HepG2 (cell line): Measurements from ENCODE around the gene CD248. TPM values are rescaled to one million over a fixed set of nuclear protein-coding genes. Genes with fewer than 3 reads are reported as not detected.

Experiments used
- AKAP8 ChIP-seq: sonication (generic); formaldehyde crosslinking; IDR thresholded peaks from 2 replicates; pipeline ENCODE4 v1.5.1; 2020; ENCODE audit warnings: mild to moderate bottlenecking, missing genetic modification reagents
- BRD4 ChIP-seq: sonication (generic); formaldehyde crosslinking; IDR thresholded peaks from 2 replicates; pipeline ENCODE4 v1.4.0; 2020; ENCODE audit warnings: missing genetic modification reagents
- CBX1 ChIP-seq: IDR thresholded peaks from one replicate; pipeline ENCODE4 v1.6.1; 2016; ENCODE audit warnings: antibody characterized with exemption, low read depth
- HDAC1 ChIP-seq: sonication (generic); formaldehyde crosslinking; IDR thresholded peaks from 2 replicates; pipeline ENCODE4 v1.5.1; 2020; ENCODE audit warnings: mild to moderate bottlenecking, missing genetic modification reagents
- HNRNPUL1 ChIP-seq: fragments of 200-400 bp; formaldehyde crosslinking; IDR thresholded peaks from 2 replicates; pipeline ENCODE4 v1.6.1; 2017; ENCODE audit warnings: low read depth, mild to moderate bottlenecking, low read length, moderate library complexity
- HOXD1 ChIP-seq: sonication (generic); formaldehyde crosslinking; IDR thresholded peaks from 2 replicates; pipeline ENCODE4 v1.5.0; 2020; ENCODE audit warnings: missing genetic modification reagents
- NRL ChIP-seq: sonication (generic); formaldehyde crosslinking; IDR thresholded peaks from 2 replicates; pipeline ENCODE4 v1.5.0; 2020; ENCODE audit warnings: missing genetic modification reagents, mild to moderate bottlenecking, moderate library complexity, borderline replicate concordance
- SATB2 ChIP-seq: sonication (generic); formaldehyde crosslinking; IDR thresholded peaks from 2 replicates; pipeline ENCODE4 v1.5.0; 2020; ENCODE audit warnings: missing genetic modification reagents
- TAF15 ChIP-seq: fragments of 200-400 bp; formaldehyde crosslinking; IDR thresholded peaks from one replicate; pipeline ENCODE4 v1.6.1; 2018; ENCODE audit warnings: mild to moderate bottlenecking, low read depth, low read length; ENCODE audit not compliant: poor library complexity, severe bottlenecking
- ZNF10 ChIP-seq: sonication (generic); formaldehyde crosslinking; IDR thresholded peaks from 2 replicates; pipeline ENCODE4 v1.4.0; 2020; ENCODE audit warnings: mild to moderate bottlenecking, low read depth, missing genetic modification reagents, borderline replicate concordance
- ZNF430 ChIP-seq: sonication (generic); formaldehyde crosslinking; IDR thresholded peaks from 2 replicates; pipeline ENCODE4 v1.9.0; 2021; ENCODE audit warnings: mild to moderate bottlenecking, missing genetic modification reagents
- ZNF496 ChIP-seq: sonication (generic); formaldehyde crosslinking; IDR thresholded peaks from 2 replicates; pipeline ENCODE4 v1.8.1; 2023; ENCODE audit warnings: mild to moderate bottlenecking, moderate library complexity, missing genetic modification reagents; ENCODE audit not compliant: insufficient replicate concordance
- ZNF572 ChIP-seq: sonication (generic); formaldehyde crosslinking; IDR thresholded peaks from 2 replicates; pipeline ENCODE4 v1.5.1; 2020; ENCODE audit warnings: mild to moderate bottlenecking, missing genetic modification reagents
- ZNF713 ChIP-seq: sonication (generic); formaldehyde crosslinking; IDR thresholded peaks from 2 replicates; pipeline ENCODE4 v1.4.0; 2020; ENCODE audit warnings: mild to moderate bottlenecking, missing genetic modification reagents
- ZNF878 ChIP-seq: sonication (generic); formaldehyde crosslinking; IDR thresholded peaks from 2 replicates; pipeline ENCODE4 v1.8.1; 2023; ENCODE audit warnings: mild to moderate bottlenecking, missing genetic modification reagents, moderate library complexity
- polyA plus RNA-seq, 8 experiments: library from polyadenylated mRNA; depleted of rRNA in 3 of 8; stranded (reverse) in 7 of 8; unstranded in 1 of 8; fragments of >200 nt; fragmentation: Illumina TruSeq in 4 of 8; extraction: Trizol in 4 of 8; gene quantifications; 2 replicates each; pipeline versions ENCODE4 v1.2.1 to v1.2.3, GENCODE V29; 2011 to 2016; ENCODE audit warnings: low read depth in 4 of 8, missing spikeins in 1 of 8, mixed read lengths in 1 of 8; ENCODE audit not compliant: insufficient read depth in 1 of 8
- total RNA-seq, 5 experiments: library from RNA; depleted of rRNA; stranded (reverse); fragments of >200 nt; fragmentation: Illumina TruSeq; extraction: Trizol; gene quantifications; 2 replicates each; pipeline ENCODE4 v1.2.3, GENCODE V29; 2016; ENCODE audit warnings: low read depth in 1 of 5
- TF ChIP-seq, protein P1 (sequence below): sonication (generic); formaldehyde crosslinking; IDR thresholded peaks from 2 replicates; pipeline ENCODE4 v1.5.0; 2020; ENCODE audit warnings: mild to moderate bottlenecking, missing genetic modification reagents
- TF ChIP-seq, protein P2 (sequence below): sonication (generic); formaldehyde crosslinking; IDR thresholded peaks from 2 replicates; pipeline ENCODE4 v1.8.0; 2022; ENCODE audit warnings: mild to moderate bottlenecking, missing genetic modification reagents; ENCODE audit not compliant: insufficient replicate concordance
- TF ChIP-seq, protein P3 (sequence below): sonication (generic); formaldehyde crosslinking; IDR thresholded peaks from 2 replicates; pipeline ENCODE4 v1.4.0; 2020; ENCODE audit warnings: missing genetic modification reagents
- TF ChIP-seq, protein P4 (sequence below): sonication (generic); formaldehyde crosslinking; IDR thresholded peaks from 2 replicates; pipeline ENCODE4 v1.4.0; 2020; ENCODE audit warnings: missing genetic modification reagents

Gene CD248
- total and polyA plus RNA-seq, 2 of the 13 experiments (the other 11 are each of a cell fraction or from before 2014, with no cell fraction given): 0.25 to 0.35 TPM

DNA sequence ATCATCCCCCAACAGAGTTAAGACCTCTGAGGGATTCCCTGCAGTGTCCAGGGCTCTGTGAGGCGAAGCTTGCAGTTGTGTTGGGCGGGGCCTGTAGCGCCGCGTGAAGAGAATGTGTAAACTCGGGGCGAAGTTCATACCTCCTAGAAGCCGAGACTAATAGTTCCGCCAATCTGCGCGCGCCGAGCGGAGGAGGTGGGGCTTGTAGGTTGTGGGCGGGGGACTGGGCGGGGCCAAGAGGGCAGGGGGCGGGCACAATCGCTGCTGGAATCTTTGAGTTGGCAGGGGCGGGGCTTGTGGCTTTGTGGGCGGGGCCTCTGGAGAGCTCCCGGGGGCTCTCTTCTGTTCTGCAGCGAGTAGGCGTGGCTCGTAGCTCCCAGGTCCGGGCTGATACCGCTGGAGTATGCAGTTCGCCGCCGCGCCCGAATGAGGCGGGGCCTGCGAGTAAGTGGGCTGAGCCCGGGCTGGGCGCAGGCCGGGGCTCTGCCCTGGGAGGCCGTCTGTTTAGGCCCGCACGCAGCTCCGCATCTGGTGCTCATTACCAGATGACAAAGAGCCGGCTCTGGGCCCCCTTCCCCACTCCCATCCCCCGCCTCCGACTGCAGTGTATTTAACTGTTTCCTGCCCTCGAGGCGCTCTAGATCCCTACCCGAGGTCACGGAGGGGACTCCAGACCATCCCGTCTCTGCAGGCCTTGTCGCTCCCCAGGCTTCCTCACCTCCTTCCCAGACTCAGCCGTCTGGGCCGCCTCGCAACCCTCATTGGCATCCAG is 4.1 kb downstream of the CD248 start (continued):
- TF ChIP-seq, protein P1, sequence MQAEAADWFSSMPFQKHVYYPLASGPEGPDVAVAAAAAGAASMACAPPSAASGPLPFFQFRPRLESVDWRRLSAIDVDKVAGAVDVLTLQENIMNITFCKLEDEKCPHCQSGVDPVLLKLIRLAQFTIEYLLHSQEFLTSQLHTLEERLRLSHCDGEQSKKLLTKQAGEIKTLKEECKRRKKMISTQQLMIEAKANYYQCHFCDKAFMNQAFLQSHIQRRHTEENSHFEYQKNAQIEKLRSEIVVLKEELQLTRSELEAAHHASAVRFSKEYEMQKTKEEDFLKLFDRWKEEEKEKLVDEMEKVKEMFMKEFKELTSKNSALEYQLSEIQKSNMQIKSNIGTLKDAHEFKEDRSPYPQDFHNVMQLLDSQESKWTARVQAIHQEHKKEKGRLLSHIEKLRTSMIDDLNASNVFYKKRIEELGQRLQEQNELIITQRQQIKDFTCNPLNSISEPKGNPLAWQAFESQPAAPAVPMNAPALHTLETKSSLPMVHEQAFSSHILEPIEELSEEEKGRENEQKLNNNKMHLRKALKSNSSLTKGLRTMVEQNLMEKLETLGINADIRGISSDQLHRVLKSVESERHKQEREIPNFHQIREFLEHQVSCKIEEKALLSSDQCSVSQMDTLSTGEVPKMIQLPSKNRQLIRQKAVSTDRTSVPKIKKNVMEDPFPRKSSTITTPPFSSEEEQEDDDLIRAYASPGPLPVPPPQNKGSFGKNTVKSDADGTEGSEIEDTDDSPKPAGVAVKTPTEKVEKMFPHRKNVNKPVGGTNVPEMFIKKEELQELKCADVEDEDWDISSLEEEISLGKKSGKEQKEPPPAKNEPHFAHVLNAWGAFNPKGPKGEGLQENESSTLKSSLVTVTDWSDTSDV (CRISPR knock-in tag): no peak
- TF ChIP-seq BRD4 (CRISPR knock-in tag) (peak; percentile 25; the same call in 1 of the 2 replicates), HOXD1 (CRISPR knock-in tag) (no peak), HDAC1 (CRISPR knock-in tag) (peak; percentile 9; the same call in 1 of the 2 replicates), TAF15 (no peak), ZNF878 (0 out of 2 replicates have a peak, but pooled peaks have one; percentile 14), HNRNPUL1 (no peak), ZNF572 (CRISPR knock-in tag) (no peak), ZNF496 (CRISPR knock-in tag) (no peak), CBX1 (no peak), AKAP8 (CRISPR knock-in tag) (no peak), ZNF713 (CRISPR knock-in tag) (no peak), SATB2 (CRISPR knock-in tag) (no peak), ZNF430 (CRISPR knock-in tag) (no peak), NRL (CRISPR knock-in tag) (no peak), ZNF10 (CRISPR knock-in tag) (no peak)
- TF ChIP-seq, protein P2, sequence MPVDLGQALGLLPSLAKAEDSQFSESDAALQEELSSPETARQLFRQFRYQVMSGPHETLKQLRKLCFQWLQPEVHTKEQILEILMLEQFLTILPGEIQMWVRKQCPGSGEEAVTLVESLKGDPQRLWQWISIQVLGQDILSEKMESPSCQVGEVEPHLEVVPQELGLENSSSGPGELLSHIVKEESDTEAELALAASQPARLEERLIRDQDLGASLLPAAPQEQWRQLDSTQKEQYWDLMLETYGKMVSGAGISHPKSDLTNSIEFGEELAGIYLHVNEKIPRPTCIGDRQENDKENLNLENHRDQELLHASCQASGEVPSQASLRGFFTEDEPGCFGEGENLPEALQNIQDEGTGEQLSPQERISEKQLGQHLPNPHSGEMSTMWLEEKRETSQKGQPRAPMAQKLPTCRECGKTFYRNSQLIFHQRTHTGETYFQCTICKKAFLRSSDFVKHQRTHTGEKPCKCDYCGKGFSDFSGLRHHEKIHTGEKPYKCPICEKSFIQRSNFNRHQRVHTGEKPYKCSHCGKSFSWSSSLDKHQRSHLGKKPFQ: no peak
- TF ChIP-seq, protein P3, sequence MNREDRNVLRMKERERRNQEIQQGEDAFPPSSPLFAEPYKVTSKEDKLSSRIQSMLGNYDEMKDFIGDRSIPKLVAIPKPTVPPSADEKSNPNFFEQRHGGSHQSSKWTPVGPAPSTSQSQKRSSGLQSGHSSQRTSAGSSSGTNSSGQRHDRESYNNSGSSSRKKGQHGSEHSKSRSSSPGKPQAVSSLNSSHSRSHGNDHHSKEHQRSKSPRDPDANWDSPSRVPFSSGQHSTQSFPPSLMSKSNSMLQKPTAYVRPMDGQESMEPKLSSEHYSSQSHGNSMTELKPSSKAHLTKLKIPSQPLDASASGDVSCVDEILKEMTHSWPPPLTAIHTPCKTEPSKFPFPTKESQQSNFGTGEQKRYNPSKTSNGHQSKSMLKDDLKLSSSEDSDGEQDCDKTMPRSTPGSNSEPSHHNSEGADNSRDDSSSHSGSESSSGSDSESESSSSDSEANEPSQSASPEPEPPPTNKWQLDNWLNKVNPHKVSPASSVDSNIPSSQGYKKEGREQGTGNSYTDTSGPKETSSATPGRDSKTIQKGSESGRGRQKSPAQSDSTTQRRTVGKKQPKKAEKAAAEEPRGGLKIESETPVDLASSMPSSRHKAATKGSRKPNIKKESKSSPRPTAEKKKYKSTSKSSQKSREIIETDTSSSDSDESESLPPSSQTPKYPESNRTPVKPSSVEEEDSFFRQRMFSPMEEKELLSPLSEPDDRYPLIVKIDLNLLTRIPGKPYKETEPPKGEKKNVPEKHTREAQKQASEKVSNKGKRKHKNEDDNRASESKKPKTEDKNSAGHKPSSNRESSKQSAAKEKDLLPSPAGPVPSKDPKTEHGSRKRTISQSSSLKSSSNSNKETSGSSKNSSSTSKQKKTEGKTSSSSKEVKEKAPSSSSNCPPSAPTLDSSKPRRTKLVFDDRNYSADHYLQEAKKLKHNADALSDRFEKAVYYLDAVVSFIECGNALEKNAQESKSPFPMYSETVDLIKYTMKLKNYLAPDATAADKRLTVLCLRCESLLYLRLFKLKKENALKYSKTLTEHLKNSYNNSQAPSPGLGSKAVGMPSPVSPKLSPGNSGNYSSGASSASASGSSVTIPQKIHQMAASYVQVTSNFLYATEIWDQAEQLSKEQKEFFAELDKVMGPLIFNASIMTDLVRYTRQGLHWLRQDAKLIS (CRISPR knock-in tag): no peak
- TF ChIP-seq, protein P4, sequence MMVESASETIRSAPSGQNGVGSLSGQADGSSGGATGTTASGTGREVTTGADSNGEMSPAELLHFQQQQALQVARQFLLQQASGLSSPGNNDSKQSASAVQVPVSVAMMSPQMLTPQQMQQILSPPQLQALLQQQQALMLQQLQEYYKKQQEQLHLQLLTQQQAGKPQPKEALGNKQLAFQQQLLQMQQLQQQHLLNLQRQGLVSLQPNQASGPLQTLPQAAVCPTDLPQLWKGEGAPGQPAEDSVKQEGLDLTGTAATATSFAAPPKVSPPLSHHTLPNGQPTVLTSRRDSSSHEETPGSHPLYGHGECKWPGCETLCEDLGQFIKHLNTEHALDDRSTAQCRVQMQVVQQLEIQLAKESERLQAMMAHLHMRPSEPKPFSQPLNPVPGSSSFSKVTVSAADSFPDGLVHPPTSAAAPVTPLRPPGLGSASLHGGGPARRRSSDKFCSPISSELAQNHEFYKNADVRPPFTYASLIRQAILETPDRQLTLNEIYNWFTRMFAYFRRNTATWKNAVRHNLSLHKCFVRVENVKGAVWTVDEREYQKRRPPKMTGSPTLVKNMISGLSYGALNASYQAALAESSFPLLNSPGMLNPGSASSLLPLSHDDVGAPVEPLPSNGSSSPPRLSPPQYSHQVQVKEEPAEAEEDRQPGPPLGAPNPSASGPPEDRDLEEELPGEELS: peak; percentile 22; the same call in 1 of the 2 replicates
